ENCODE data around the gene VWA5B2. TPM values are rescaled to one million over a fixed set of nuclear protein-coding genes. Genes with fewer than 3 reads are reported as not detected.

Gene VWA5B2
- total and polyA plus RNA-seq, 7 donors, result 0.23 to 1.0 (median 0.60) TPM; not detected in 2

GRCh38 chr3:184239221-184239620 lies 9.8 kb downstream of the VWA5B2 start:
- 93 to 94% methylated on average over 8 of the region's 8 CpGs for WGBS, 2 donors
- Histone ChIP-seq H3K9me3 (no peaks in the 10 kb centered on the region), H3K4me1 (peaks cover 0 to 5% (median 2%) of the 10 kb centered on the region in 4 donors), H3K4me3 (no peak overlapping the region), H3K36me3 (peaks cover under 1 to 24% (median 13%) of the 10 kb centered on the region in 4 donors), H3K27ac (no peak overlapping the region), H3K27me3 (peaks cover 0 to 29% (median 22%) of the 10 kb centered on the region in 3 donors)
- intact Hi-C loops (cut with DNase I), result no loop called here
- DNase-seq, result no peak
- no peak for TF ChIP-seq EP300 (IDR thresholded peaks at IDR 0.05)
- TF ChIP-seq POLR2AphosphoS5 (IDR thresholded peaks at IDR 0.05), result no peak
- TF ChIP-seq CTCF (IDR thresholded peaks at IDR 0.05), result no peak
- TF ChIP-seq POLR2A (IDR thresholded peaks at IDR 0.05), result no peak

DNA sequence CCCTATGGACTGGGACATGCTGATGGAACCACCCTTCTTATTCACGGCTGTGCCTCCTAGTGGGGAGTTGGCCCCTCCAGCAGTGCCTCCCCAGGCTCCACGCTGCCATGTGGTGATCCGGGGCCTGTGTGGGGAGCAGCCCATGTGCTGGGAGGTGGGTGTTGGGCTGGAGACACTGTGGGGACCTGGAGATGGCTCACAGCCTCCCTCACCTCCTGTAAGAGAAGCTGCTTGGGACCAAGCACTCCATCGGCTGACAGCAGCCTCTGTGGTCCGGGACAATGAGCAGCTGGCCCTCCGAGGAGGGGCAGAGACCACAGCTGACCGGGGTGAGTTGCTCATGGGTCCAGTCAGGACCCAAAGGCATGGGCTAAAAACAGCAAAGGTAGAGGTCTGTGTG lies 10.3 kb downstream of the VWA5B2 start:
- intact Hi-C loops (cut with DNase I), result no loop called here
- peaks cover 0 to 29% (median 22%) of the 10 kb centered on the region in 3 donors for H3K27me3 ChIP-seq
- no peak overlapping the region for H3K4me3 ChIP-seq
- H3K36me3 ChIP-seq, result peaks cover 5 to 29% (median 17%) of the 10 kb centered on the region in 4 donors
- no peaks in the 10 kb centered on the region for H3K9me3 ChIP-seq
- no peak overlapping the region for H3K27ac ChIP-seq
- TF ChIP-seq CTCF (IDR thresholded peaks at IDR 0.05) (no peak), POLR2AphosphoS5 (IDR thresholded peaks at IDR 0.05) (no peak), EP300 (IDR thresholded peaks at IDR 0.05) (no peak), POLR2A (IDR thresholded peaks at IDR 0.05) (no peak)
- H3K4me1 ChIP-seq, result peaks cover 0 to 5% (median 2%) of the 10 kb centered on the region in 4 donors
- 78 to 84% methylated on average over 7 of the region's 7 CpGs for WGBS, 2 donors
- no peak for DNase-seq

DNA sequence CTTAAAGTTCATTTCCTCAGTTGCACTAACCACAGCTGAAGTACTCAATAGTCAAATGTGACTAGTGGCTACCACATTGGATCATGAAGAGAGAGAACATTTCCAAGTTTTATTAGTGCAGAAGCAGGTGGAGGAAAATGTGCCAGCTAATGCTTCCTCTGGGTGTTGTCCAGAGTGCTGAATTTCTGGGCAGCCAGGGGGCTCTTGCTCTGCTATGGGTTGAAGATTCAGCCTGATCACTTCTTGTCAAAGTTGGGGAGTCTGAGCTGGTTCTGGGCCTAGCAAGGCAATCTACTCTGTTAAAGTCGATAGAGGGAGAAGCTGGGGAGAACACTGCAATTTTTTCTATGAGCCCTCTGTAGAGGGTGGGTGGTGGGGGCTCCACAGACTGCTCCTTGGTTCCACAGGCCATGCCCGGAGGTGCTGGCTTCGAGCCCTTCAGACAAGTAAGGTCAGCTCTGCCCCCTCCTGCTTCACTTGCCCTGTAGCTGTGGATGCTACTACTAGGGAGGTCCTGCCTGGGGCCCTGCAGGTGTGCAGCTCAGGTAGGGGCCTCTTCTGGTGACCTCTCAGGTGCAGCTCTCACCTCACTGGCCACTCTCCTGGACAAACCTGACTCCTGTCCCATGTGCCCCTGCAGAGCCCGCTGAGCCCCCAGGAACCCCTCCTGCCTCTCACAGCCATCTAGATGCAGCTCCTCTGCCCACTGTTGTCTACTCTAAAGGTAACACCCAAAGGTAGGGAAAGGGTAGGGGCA lies 11.2 kb downstream of the VWA5B2 start:
- WGBS, 2 donors, result 79% methylated on average over 4 of the region's 4 CpGs

GRCh38 chr3:184241141-184241446 lies 11.7 kb downstream of the VWA5B2 start:
- no peak for TF ChIP-seq CTCF (IDR thresholded peaks at IDR 0.05)
- no peak for TF ChIP-seq POLR2AphosphoS5 (IDR thresholded peaks at IDR 0.05)
- no peak for TF ChIP-seq POLR2A (IDR thresholded peaks at IDR 0.05)
- TF ChIP-seq EP300 (IDR thresholded peaks at IDR 0.05), result no peak
- H3K4me1 ChIP-seq, result peaks cover 0 to 5% (median 2%) of the 10 kb centered on the region in 4 donors
- peaks cover 0 to 29% (median 22%) of the 10 kb centered on the region in 3 donors for H3K27me3 ChIP-seq
- no peaks in the 10 kb centered on the region for H3K9me3 ChIP-seq
- intact Hi-C loops (cut with DNase I), result no loop called here
- WGBS, 2 donors, result 16 to 50% methylated on average over 17 of the region's 17 CpGs
- no peak overlapping the region for H3K4me3 ChIP-seq
- H3K36me3 ChIP-seq, result peaks cover 11 to 39% (median 24%) of the 10 kb centered on the region in 4 donors
- H3K27ac ChIP-seq, result no peak overlapping the region
- DNase-seq, result no peak

More for the DNA sequence above, 11.2 kb downstream of the VWA5B2 start:
- H3K27me3 ChIP-seq, result peaks cover 0 to 29% (median 22%) of the 10 kb centered on the region in 3 donors
- TF ChIP-seq CTCF (IDR thresholded peaks at IDR 0.05) (no peak), EP300 (IDR thresholded peaks at IDR 0.05) (no peak), POLR2AphosphoS5 (IDR thresholded peaks at IDR 0.05) (no peak), POLR2A (IDR thresholded peaks at IDR 0.05) (no peak)
- no peak overlapping the region for H3K4me3 ChIP-seq
- no peak overlapping the region for H3K27ac ChIP-seq
- H3K36me3 ChIP-seq, result peaks cover 11 to 38% (median 24%) of the 10 kb centered on the region in 4 donors
- H3K4me1 ChIP-seq, result peaks cover 0 to 5% (median 2%) of the 10 kb centered on the region in 4 donors
- no peaks in the 10 kb centered on the region for H3K9me3 ChIP-seq
- no peak for DNase-seq
- intact Hi-C loops (cut with DNase I), result no loop called here
